GM12891 (cell line): Measurements from ENCODE around the gene MAGEB16.

Experiments
- DNase-seq: peaks from one replicate; pipeline ENCODE4 v3.0.0; 2011; ENCODE audit warnings: low spot score; ENCODE audit not compliant: insufficient read length
- FAIRE-seq: peaks from 2 replicates; lab custom pipeline; 2011; peaks lifted over from hg19 to GRCh38; lab: Jason Lieb, UNC
- PAX5 ChIP-seq: IDR thresholded peaks from 2 replicates; pipeline ENCODE4 v1.6.1; 2011; ENCODE audit warnings: low read length, moderate library complexity, mild to moderate bottlenecking; ENCODE audit not compliant: insufficient read depth, severe bottlenecking
- POLR2A ChIP-seq: IDR thresholded peaks from 2 replicates; pipeline ENCODE4 v1.6.1; 2011; ENCODE audit warnings: low read depth, low read length, control low read depth
- POLR2AphosphoS5 ChIP-seq: IDR thresholded peaks from 2 replicates; pipeline ENCODE4 v1.6.1; 2011; ENCODE audit warnings: low read depth, low read length, control low read depth
- POU2F2 ChIP-seq: IDR thresholded peaks from 2 replicates; pipeline ENCODE4 v1.6.1; 2011; ENCODE audit warnings: low read depth, mild to moderate bottlenecking, control low read depth, low read length, moderate library complexity
- SPI1 ChIP-seq: IDR thresholded peaks from 2 replicates; pipeline ENCODE4 v1.6.1; 2011; ENCODE audit warnings: low read depth, low read length, control low read depth
- TAF1 ChIP-seq: IDR thresholded peaks from 2 replicates; pipeline ENCODE4 v1.6.1; 2011; ENCODE audit warnings: low read depth, low read length, control low read depth

The MAGEB16 gene

GRCh38 chrX:35841872-35842271 is 43.7 kb downstream of the MAGEB16 start:
- DNase-seq (no peak), FAIRE-seq (no peak)
- no peak for TF ChIP-seq PAX5
- no peak for TF ChIP-seq POLR2AphosphoS5
- TF ChIP-seq TAF1 = no peak
- TF ChIP-seq POLR2A = no peak
- TF ChIP-seq SPI1 = no peak
- no peak for TF ChIP-seq POU2F2

GRCh38 chrX:35842674-35843073 is 44.5 kb downstream of the MAGEB16 start:
- FAIRE-seq (no peak), DNase-seq (no peak)
- TF ChIP-seq POLR2AphosphoS5 (no peak), SPI1 (no peak)

GRCh38 chrX:35847736-35848135 is 49.6 kb downstream of the MAGEB16 start:
- no peak for DNase-seq
- TF ChIP-seq POLR2AphosphoS5 (no peak), POU2F2 (no peak), POLR2A (no peak), TAF1 (no peak), SPI1 (no peak), PAX5 (no peak)
- no peak for FAIRE-seq
